GM18502 (cell line): Measurements from ENCODE around the gene KCNC1.

Experiments
- ATAC-seq: cut with Tn5 transposase; IDR thresholded peaks from one replicate; pipeline ENCODE4 v1.9.1; 2021; ENCODE audit warnings: mild to moderate bottlenecking; ENCODE audit not compliant: unreplicated experiment, poor library complexity

KCNC1 gene

GRCh38 chr11:17782145-17782544 is 47.6 kb downstream of the KCNC1 start:
- no peak for ATAC-seq

GRCh38 chr11:17782603-17783337 is 48.2 kb downstream of the KCNC1 start:
- no peak for ATAC-seq

GRCh38 chr11:17783878-17784277 is 49.3 kb downstream of the KCNC1 start:
- ATAC-seq, result no peak

- no peak for ATAC-seq
Observed at GRCh38 chr11:17786824-17787525, 52.4 kb downstream of the KCNC1 start.

- ATAC-seq, result no peak
Observed at GRCh38 chr11:17788084-17788483, 53.5 kb downstream of the KCNC1 start.

GRCh38 chr11:17790453-17790852 is 55.9 kb downstream of the KCNC1 start:
- ATAC-seq, result no peak

GRCh38 chr11:17791144-17791543 is 56.6 kb downstream of the KCNC1 start:
- ATAC-seq, result no peak

GRCh38 chr11:17792161-17792560 is 57.6 kb downstream of the KCNC1 start:
- no peak for ATAC-seq

- no peak for ATAC-seq
Observed at GRCh38 chr11:17793642-17794170, 59.1 kb downstream of the KCNC1 start.

- no peak for ATAC-seq
Observed at GRCh38 chr11:17794981-17795380, 60.4 kb downstream of the KCNC1 start.

- no peak for ATAC-seq
Observed at GRCh38 chr11:17796154-17796553, 61.6 kb downstream of the KCNC1 start.

- ATAC-seq, result no peak
Observed at GRCh38 chr11:17798253-17798652, 63.7 kb downstream of the KCNC1 start.

GRCh38 chr11:17798716-17799115 is 64.1 kb downstream of the KCNC1 start:
- ATAC-seq, result no peak

GRCh38 chr11:17799147-17799546 is 64.6 kb downstream of the KCNC1 start:
- no peak for ATAC-seq

GRCh38 chr11:17801166-17801565 is 66.6 kb downstream of the KCNC1 start:
- ATAC-seq, result no peak

GRCh38 chr11:17802491-17802890 is 67.9 kb downstream of the KCNC1 start:
- ATAC-seq, result no peak

GRCh38 chr11:17803754-17804334 is 69.3 kb downstream of the KCNC1 start:
- ATAC-seq, result no peak

- ATAC-seq, result no peak
Observed at GRCh38 chr11:17805043-17805442, 70.5 kb downstream of the KCNC1 start.

- ATAC-seq, result no peak
Observed at GRCh38 chr11:17805873-17806272, 71.3 kb downstream of the KCNC1 start.

GRCh38 chr11:17807034-17807433 is 72.5 kb downstream of the KCNC1 start:
- ATAC-seq, result no peak

GRCh38 chr11:17810041-17810440 is 75.5 kb downstream of the KCNC1 start:
- no peak for ATAC-seq
